Activated CD4-positive, alpha-beta T cell treated with anti-CD3 and anti-CD28 coated beads, Interleukin-2, amount 10 ng/mL, durations not matched to agents 7 days and 5 days (primary cell): Measurements from ENCODE around the gene RAN. TPM values are rescaled to one million over a fixed set of nuclear protein-coding genes. Genes with fewer than 3 reads are reported as not detected.
"Not testable (repeated sequence)": the region's sequence is repeated elsewhere in the genome, so short reads cannot be mapped to it uniquely, and the experiment has no call there.

Experiments
- CTCF ChIA-PET: fragments of 350-600 bp; sonication (Branson Sonifier 250); formaldehyde crosslinking; loops from one replicate; lab custom pipeline; 2021; ENCODE audit warnings: antibody characterized with exemption; lab: Charles Lee
- POLR2A ChIA-PET: fragments of 350-600 bp; sonication (Branson Sonifier 250); formaldehyde crosslinking; loops from one replicate; lab custom pipeline; 2021; ENCODE audit warnings: antibody characterized with exemption; lab: Charles Lee
- DNase-seq: peaks from one replicate; pipeline ENCODE4 v3.0.0-alpha.2; 2020
- H3K27ac Mint-ChIP-seq: one replicate; pipeline ENCODE4 v1.8.0; 2021; ENCODE audit warnings: mild to moderate bottlenecking, moderate library complexity, mixed read lengths
- H3K27me3 Mint-ChIP-seq: one replicate; pipeline ENCODE4 v1.8.0; 2021; ENCODE audit warnings: mixed read lengths
- H3K36me3 Mint-ChIP-seq: one replicate; pipeline ENCODE4 v1.8.0; 2021; ENCODE audit warnings: low read depth, mixed read lengths
- H3K4me1 Mint-ChIP-seq: one replicate; pipeline ENCODE4 v1.8.0; 2021; ENCODE audit warnings: mixed read lengths
- H3K4me3 Mint-ChIP-seq: one replicate; pipeline ENCODE4 v1.8.0; 2021; ENCODE audit warnings: mild to moderate bottlenecking, moderate library complexity, mixed read lengths
- H3K9me3 Mint-ChIP-seq: one replicate; pipeline ENCODE4 v1.8.0; 2021; ENCODE audit warnings: mixed read lengths
- total RNA-seq, 2 experiments: library from RNA; stranded (reverse); gene quantifications; one replicate each; pipeline ENCODE4 v1.2.3, GENCODE V29; 2021

RAN gene
- total RNA-seq, 2 experiments from 2014 or later = 1,033 to 1,124 TPM

GRCh38 chr12:130875708-130876107 lies 3.8 kb downstream of the RAN start:
- peak overlapping the region; percentile 26 for H3K27ac Mint-ChIP-seq
- H3K27me3 Mint-ChIP-seq, H3K4me3 Mint-ChIP-seq, H3K9me3 Mint-ChIP-seq, DNase-seq, POLR2A ChIA-PET, CTCF ChIA-PET: not testable (repeated sequence)
- peaks cover 70% of the 10 kb centered on the region for H3K4me1 Mint-ChIP-seq
- peaks cover 59% of the 10 kb centered on the region for H3K36me3 Mint-ChIP-seq

- Mint-ChIP-seq H3K4me3 (no peak overlapping the region), H3K27me3 (no peaks in the 10 kb centered on the region), H3K36me3 (peaks cover 58% of the 10 kb centered on the region), H3K27ac (no peak overlapping the region), H3K9me3 (no peaks in the 10 kb centered on the region), H3K4me1 (peaks cover 69% of the 10 kb centered on the region)
- DNase-seq = no peak
- ChIA-PET CTCF (no interaction called here), POLR2A (no interaction called here)
These were observed 4.4 kb downstream of the RAN start for GRCh38 chr12:130876297-130876696.

- DNase-seq = no peak
- ChIA-PET POLR2A (no interaction called here), CTCF (interaction anchor here (0.7 kb wide), 1 partner anchor 114 kb away, joined by 3 read pairs; no protein-coding TSS in a partner anchor)
- Mint-ChIP-seq H3K4me1 (peaks cover 69% of the 10 kb centered on the region), H3K4me3 (no peak overlapping the region), H3K27me3 (no peaks in the 10 kb centered on the region), H3K9me3 (no peaks in the 10 kb centered on the region), H3K36me3 (peaks cover 56% of the 10 kb centered on the region), H3K27ac (no peak overlapping the region)
These were observed 4.9 kb downstream of the RAN start for GRCh38 chr12:130876758-130877157.

GRCh38 chr12:130877333-130877732 lies 5.5 kb downstream of the RAN start:
- POLR2A ChIA-PET = no interaction called here

DNA sequence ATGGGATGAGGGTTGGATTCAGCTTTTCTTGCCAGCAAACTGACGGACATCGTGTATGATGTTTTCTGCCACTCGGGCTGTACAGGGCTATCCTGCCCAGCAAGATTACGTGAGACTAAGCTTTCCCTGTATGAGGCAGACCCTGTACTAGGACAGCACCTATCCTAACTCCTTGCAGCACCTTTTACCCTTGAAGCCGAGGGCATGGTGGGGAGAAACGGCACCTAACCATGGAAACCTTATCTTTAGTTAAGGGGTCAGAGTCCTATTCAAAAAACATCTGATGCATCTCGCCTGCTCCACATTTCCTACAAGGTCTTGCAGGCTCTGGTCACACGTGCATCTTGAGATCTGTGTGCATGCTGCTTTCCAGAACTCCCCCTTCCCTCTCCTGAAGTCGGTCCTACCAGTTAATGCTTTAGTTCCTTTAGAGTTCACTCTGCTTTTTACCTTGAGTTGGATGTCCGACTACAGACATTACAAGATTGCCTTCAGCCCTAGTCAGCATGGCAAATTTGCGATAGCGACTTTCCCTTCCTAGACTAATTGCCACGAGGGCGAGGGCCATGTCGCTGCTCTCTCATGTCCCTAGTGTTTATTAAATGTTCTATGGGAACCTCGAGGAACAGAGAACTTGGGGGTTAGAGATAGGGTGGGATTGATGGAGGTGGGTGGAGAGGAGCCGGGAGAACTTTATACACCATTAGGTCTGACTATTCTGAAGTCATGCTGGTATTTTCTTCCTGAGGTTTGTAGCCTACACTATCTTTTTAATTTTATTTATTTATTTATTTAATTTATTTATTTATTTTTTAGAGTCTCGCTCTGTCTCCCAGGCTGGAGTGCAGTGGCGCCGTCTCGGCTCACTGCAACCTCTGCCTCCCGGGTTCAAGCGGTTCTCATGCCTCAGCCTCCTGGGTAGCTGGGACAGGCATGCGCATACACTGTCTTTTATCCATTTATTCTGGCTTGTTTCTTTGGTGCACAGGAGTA lies 6.6 kb downstream of the RAN start:
- no peak overlapping the region for H3K4me3 Mint-ChIP-seq
- H3K36me3 Mint-ChIP-seq = peaks cover 46% of the 10 kb centered on the region
- ChIA-PET CTCF (no interaction called here), POLR2A (no interaction called here)
- peaks cover 59% of the 10 kb centered on the region for H3K4me1 Mint-ChIP-seq
- no peak for DNase-seq
- no peak overlapping the region for H3K27ac Mint-ChIP-seq
- no peaks in the 10 kb centered on the region for H3K27me3 Mint-ChIP-seq
- H3K9me3 Mint-ChIP-seq = no peaks in the 10 kb centered on the region

More at GRCh38 chr12:130877333-130877732, 5.5 kb downstream of the RAN start:
- Mint-ChIP-seq H3K36me3 (peaks cover 56% of the 10 kb centered on the region), H3K27ac (no peak overlapping the region), H3K4me3 (no peak overlapping the region), H3K27me3 (no peaks in the 10 kb centered on the region), H3K9me3 (no peaks in the 10 kb centered on the region), H3K4me1 (peaks cover 69% of the 10 kb centered on the region)
- DNase-seq = no peak
- CTCF ChIA-PET = interaction anchor here (0.7 kb wide), 1 partner anchor 115 kb away, joined by 3 read pairs; no protein-coding TSS in a partner anchor

DNA sequence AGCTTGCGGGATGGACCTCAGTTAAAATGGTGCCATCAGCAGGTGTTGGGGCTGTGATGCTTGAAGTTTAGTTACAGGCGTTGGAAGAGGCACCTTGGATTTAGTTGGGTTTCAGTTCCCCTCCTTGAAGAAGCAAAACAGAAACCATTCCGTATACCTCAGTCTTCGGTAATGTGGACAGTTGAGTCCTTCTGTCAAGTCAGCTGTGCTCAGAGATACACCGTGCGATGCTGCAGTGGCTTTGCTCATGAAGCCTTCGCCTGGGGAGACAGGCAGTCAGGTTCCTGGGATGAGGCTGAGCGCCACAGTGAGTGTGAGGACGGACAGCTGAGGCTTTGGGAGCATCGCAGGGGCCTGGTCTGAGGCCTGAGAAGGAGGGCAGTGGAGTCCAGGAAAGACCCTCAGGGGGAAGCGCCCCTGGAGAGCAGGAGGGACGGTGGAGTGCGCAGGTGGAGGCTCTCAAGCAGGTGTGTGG lies 7.4 kb downstream of the RAN start:
- no peaks in the 10 kb centered on the region for H3K27me3 Mint-ChIP-seq
- H3K4me1 Mint-ChIP-seq = peaks cover 51% of the 10 kb centered on the region
- no peaks in the 10 kb centered on the region for H3K9me3 Mint-ChIP-seq
- no peak for DNase-seq
- no peak overlapping the region for H3K4me3 Mint-ChIP-seq
- ChIA-PET CTCF (no interaction called here), POLR2A (interaction anchor here (0.5 kb wide), 1 partner anchor 1143 kb away, joined by 4 read pairs; no protein-coding TSS in a partner anchor)
- H3K36me3 Mint-ChIP-seq = peaks cover 38% of the 10 kb centered on the region
- H3K27ac Mint-ChIP-seq = peak overlapping the region; percentile 3

DNA sequence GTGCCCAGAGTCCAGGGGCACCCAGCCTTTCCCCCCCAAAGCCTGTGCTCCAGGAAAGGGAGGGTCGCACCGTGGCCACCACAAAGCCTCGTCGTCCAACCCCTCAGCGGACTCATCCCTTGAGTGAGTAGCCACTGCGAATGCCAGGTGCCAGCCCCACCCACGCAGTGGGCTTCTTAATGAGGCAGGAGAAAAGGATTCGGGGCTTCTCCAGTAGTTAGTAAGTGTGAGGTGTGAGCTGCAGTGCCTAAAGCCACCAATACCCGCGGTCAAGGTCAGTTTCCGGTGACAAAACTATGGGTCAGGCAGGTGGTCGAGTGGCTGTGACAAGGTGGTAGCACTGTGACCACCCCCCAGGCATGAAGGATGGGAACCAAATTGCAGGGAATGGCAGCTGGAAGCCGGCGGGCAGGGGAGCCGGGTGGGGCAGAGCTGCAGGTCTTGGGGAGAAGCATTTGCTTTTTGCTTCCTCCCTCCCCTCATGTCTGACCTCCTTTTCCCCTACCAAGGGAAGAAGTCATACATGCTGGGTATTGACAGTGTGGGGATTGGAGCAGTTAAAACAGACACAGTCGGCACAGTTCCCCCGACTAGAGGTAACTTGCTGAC lies 8.0 kb downstream of the RAN start:
- H3K9me3 Mint-ChIP-seq = no peaks in the 10 kb centered on the region
- H3K4me3 Mint-ChIP-seq = peak overlapping the region; percentile 60
- POLR2A ChIA-PET = interaction anchor here (0.5 kb wide), 1 partner anchor 1142 kb away, joined by 4 read pairs; no protein-coding TSS in a partner anchor
- H3K4me1 Mint-ChIP-seq = peaks cover 45% of the 10 kb centered on the region
- peak overlapping the region; percentile 85 for H3K27ac Mint-ChIP-seq
- H3K27me3 Mint-ChIP-seq = no peaks in the 10 kb centered on the region
- DNase-seq = no peak
- CTCF ChIA-PET = no interaction called here
- H3K36me3 Mint-ChIP-seq = peaks cover 32% of the 10 kb centered on the region

DNA sequence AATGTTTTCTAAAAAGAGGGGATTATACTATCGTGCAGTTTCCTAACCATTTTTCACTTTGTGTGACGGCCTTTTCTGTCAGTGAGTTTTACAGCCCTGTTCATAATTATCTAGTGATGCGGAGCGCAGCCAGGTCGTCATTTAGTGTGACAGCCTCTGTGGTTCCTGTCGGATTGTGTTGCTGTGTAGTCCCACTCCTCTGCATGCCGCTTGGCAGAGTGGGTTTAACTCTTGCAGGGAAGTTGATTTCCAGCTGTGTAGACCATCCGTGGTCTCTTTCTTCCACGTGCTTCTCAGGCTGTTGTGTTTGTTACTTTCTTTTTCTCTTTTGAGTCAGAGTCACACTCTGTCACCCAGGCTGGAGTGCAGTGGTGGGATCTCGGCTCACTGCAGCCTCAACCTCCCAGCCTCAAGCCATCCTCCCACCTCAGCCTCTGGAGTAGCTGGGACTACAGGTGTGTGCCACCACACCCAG lies 8.6 kb downstream of the RAN start:
- ChIA-PET CTCF (no interaction called here), POLR2A (no interaction called here)
- Mint-ChIP-seq H3K36me3 (peaks cover 27% of the 10 kb centered on the region), H3K4me3 (peak overlapping the region; percentile 60), H3K9me3 (no peaks in the 10 kb centered on the region), H3K27ac (peak overlapping the region; percentile 85), H3K27me3 (no peaks in the 10 kb centered on the region), H3K4me1 (peaks cover 41% of the 10 kb centered on the region)
- peak; percentile 20 for DNase-seq

DNA sequence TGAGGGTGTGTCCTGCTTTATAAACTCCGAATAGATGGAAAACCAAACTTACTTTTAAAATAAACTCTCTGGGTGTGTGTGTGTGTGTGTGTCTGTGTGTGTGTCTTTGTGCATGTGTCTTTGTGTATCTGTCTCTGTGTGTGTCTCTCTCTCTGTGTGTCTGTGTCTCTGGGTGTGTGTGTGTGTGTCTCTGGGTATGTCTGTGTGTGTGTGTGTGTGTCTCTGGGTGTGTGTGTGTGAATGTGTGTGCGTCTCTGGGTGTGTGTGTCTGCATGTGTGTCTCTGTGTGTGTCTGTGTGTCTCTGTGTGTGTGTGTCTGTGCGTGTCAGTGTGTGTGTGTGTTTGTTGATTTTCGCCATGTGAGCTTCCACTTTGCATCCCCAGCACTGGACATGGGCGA lies 9.2 kb downstream of the RAN start:
- CTCF ChIA-PET = no interaction called here
- Mint-ChIP-seq H3K36me3 (peaks cover 21% of the 10 kb centered on the region), H3K27me3 (no peaks in the 10 kb centered on the region), H3K9me3 (no peaks in the 10 kb centered on the region), H3K27ac (peak overlapping the region; percentile 85), H3K4me1 (peaks cover 36% of the 10 kb centered on the region), H3K4me3 (no peak overlapping the region)
- POLR2A ChIA-PET = no interaction called here
- no peak for DNase-seq

DNA sequence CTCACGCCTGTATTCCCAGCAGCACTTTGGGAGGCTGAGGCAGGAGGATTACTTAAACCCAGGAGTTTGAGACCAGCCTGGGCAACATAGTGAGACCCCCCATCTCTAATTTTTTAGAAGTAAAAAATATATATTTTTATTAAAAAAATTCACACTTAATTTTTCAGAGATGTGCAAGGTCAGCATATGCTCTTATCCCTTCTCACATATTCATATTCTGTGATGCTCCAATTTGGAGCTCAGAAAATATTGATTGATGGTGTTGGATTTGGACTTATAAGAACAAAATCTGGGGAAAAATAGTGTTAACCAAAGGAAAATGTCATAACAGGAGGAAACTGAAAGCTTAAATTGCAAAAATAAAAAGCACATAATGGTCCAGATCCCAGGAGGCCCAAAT lies 9.7 kb downstream of the RAN start:
- no peaks in the 10 kb centered on the region for H3K9me3 Mint-ChIP-seq
- H3K4me1 Mint-ChIP-seq = peaks cover 32% of the 10 kb centered on the region
- ChIA-PET CTCF (no interaction called here), POLR2A (no interaction called here)
- no peaks in the 10 kb centered on the region for H3K27me3 Mint-ChIP-seq
- no peak for DNase-seq
- H3K36me3 Mint-ChIP-seq = peaks cover 16% of the 10 kb centered on the region
- no peak overlapping the region for H3K27ac Mint-ChIP-seq
- no peak overlapping the region for H3K4me3 Mint-ChIP-seq

GRCh38 chr12:130887190-130887589 lies 15.3 kb downstream of the RAN start:
- H3K27ac Mint-ChIP-seq, POLR2A ChIA-PET, H3K9me3 Mint-ChIP-seq, H3K4me3 Mint-ChIP-seq, H3K4me1 Mint-ChIP-seq, CTCF ChIA-PET, H3K36me3 Mint-ChIP-seq, DNase-seq, H3K27me3 Mint-ChIP-seq: not testable (repeated sequence)

DNA sequence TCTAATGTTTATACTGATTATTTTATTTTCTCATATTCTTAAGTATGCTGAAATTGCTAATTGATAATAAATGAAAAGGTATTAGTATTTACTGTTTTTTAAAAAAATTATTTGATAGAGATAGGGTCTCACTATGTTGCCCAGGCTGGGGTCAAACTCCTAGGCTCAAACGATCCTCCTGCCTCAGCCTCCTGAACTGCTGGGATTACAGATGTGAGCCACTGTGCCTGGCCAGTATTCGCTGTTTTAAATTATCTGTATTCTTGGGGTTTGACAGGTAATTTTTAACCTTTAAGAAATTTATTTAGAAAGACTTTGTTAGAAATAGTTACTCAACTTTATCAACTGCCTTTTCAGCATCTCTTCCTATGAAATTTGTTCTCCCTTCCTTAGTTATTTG lies 32.2 kb downstream of the RAN start:
- H3K36me3 Mint-ChIP-seq = no peaks in the 10 kb centered on the region
- H3K9me3 Mint-ChIP-seq = peaks cover 4% of the 10 kb centered on the region
- peaks cover 3% of the 10 kb centered on the region for H3K27me3 Mint-ChIP-seq
- no peak overlapping the region for H3K4me3 Mint-ChIP-seq
- no peaks in the 10 kb centered on the region for H3K4me1 Mint-ChIP-seq
- DNase-seq = no peak
- H3K27ac Mint-ChIP-seq = no peak overlapping the region
- CTCF ChIA-PET = no interaction called here
- POLR2A ChIA-PET = no interaction called here

- POLR2A ChIA-PET, DNase-seq, H3K36me3 Mint-ChIP-seq, H3K27ac Mint-ChIP-seq, H3K9me3 Mint-ChIP-seq, H3K27me3 Mint-ChIP-seq, H3K4me3 Mint-ChIP-seq, CTCF ChIA-PET, H3K4me1 Mint-ChIP-seq: not testable (repeated sequence)
These were observed 33.1 kb downstream of the RAN start for GRCh38 chr12:130904936-130905455.
